ENCODE measurements around the gene SNAP47.

Gene SNAP47

DNA sequence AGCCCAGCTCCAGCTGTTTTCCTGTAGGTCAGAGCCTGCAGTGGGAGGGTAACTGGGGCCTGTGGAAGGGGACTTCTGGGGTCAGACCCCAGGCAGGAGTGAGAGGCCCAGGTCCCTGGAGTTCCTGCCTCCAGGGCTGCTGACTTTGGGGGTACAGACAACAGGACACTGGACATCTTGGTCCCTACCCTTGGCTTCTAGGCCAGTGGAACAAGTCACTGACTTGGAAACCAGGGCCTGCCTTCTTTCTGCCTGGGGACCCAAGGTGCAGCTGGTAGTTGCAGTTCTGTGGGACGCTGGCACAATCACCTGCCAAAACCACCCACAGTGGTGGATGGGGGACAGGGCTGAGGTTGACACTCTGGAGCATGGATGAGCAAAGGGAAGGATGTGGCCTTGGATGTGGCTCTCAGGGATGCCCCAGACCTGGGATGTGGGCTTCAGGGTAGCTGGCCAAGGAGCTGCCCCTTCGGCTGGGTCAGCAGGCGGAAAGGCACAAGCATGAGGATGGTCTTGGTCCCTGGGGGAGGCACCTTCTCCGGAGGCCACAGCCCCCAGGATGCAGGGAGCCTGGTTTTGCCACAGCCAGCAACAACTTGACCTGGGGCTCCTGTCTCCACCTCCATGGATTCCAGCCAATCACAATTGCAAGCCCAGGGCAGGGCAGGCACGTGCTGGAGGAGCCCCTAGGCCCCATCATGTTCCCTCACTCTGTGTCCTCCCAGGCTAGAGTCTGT lies 5.9 kb upstream of the SNAP47 start:
- TF ChIP-seq, protein P1, sequence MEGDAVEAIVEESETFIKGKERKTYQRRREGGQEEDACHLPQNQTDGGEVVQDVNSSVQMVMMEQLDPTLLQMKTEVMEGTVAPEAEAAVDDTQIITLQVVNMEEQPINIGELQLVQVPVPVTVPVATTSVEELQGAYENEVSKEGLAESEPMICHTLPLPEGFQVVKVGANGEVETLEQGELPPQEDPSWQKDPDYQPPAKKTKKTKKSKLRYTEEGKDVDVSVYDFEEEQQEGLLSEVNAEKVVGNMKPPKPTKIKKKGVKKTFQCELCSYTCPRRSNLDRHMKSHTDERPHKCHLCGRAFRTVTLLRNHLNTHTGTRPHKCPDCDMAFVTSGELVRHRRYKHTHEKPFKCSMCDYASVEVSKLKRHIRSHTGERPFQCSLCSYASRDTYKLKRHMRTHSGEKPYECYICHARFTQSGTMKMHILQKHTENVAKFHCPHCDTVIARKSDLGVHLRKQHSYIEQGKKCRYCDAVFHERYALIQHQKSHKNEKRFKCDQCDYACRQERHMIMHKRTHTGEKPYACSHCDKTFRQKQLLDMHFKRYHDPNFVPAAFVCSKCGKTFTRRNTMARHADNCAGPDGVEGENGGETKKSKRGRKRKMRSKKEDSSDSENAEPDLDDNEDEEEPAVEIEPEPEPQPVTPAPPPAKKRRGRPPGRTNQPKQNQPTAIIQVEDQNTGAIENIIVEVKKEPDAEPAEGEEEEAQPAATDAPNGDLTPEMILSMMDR (IDR thresholded peaks at IDR 0.05; ENCODE audit: low read depth, low read length, missing control alignments): no peak
- peak overlapping the region; percentile 51; the same call in 1 of the 2 replicates for H3K4me3 ChIP-seq (ENCODE audit: low read depth, low read length)
- no peak for DNase-seq (ENCODE audit: low read depth)

DNA sequence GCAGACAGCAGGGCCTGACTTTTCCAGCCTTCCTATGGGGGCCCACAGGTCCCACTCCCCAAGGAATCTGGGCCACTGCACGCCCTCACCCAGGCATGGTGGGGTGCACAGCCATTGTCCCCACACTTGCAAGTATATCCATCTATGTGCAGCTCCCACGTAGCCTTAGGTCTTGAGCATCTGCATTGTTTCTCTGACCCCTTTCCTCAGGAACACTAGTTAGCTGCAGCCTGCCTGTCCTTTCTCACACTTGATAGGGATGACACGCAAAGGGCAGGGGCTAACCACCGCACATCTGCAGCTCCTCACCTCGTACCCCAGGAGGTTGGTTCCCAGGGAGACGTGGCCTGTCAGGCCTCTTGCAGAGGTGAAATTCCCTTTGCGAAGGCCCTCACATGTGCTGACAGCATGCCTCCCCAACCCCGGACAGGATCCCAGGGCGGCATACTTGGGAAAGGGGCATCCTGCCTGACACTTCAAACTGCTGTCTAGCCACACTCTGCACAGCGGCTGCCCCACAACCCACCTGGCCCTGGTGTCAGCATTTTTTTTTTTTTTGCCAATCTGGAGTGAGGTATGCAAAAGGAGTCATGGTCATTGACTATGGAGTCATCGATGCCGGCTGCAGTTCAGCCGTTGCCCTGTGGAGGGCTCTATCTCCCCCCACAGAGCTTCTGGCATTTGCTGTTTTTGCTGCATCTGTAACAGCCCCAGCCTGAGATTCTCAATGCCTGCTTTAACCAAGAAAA lies 5.2 kb upstream of the SNAP47 start:
- TF ChIP-seq, protein P1 (IDR thresholded peaks at IDR 0.05; ENCODE audit: low read depth, low read length, missing control alignments): peak; percentile 88
- DNase-seq (ENCODE audit: low read depth): no peak
- H3K4me3 ChIP-seq (ENCODE audit: low read depth, low read length): no peak overlapping the region

GRCh38 chr1:227730630-227731151 lies 4.5 kb upstream of the SNAP47 start:
- TF ChIP-seq, protein P1 (IDR thresholded peaks at IDR 0.05; ENCODE audit: low read depth, low read length, missing control alignments): no peak
- no peak overlapping the region for H3K4me3 ChIP-seq (ENCODE audit: low read depth, low read length)
- DNase-seq (ENCODE audit: low read depth): no peak

GRCh38 chr1:227731241-227731677 lies 4.0 kb upstream of the SNAP47 start:
- H3K4me3 ChIP-seq (ENCODE audit: low read depth, low read length): no peak overlapping the region
- TF ChIP-seq, protein P1 (IDR thresholded peaks at IDR 0.05; ENCODE audit: low read depth, low read length, missing control alignments): no peak
- no peak for DNase-seq (ENCODE audit: low read depth)

DNA sequence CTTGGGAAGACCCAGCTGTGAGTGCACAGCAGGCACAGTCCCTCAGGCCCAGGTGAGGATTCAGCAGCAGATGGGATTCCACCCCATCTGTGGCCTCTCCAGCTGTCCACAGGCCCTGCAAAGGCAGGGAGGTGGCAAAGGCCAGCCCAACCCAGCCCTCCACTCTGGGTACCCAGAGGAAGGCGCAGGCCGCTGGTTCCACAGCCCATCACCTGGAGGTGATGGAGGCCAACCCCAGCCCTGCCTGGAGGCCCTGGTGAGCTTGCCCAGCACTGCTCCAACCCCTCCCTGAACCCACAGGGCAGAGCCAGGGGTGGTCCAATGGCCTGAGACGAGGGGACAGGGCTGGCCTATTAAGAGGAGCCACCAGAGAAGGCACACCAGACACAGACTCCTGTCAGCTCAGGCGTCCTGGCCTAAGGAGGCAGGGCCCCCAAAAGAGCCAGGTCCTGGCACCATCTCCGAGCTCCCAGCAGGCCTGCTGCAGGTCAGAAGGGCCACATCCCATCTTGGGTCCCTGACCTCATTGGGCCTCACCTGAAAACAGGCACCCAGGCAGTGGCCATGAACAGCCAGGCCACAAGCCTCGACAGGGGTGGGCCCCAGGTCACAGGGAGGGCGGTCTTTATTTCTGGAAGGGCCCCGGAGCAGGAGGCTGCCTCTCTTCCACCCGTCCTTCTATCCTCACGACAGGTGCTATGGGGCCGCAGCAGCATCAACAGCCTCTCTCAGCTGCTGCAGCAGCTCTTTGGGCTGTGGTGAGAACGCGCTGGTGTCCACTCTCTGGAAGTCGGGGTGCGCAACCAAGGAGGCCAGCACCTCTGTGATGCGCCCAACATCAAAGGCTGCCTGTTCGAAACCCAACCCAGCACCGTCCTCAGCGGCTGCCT lies 3.3 kb upstream of the SNAP47 start:
- DNase-seq (ENCODE audit: low read depth): no peak
- H3K4me3 ChIP-seq (ENCODE audit: low read depth, low read length): no peak overlapping the region
- TF ChIP-seq, protein P1 (IDR thresholded peaks at IDR 0.05; ENCODE audit: low read depth, low read length, missing control alignments): no peak

GRCh38 chr1:227732586-227733308 lies 2.5 kb upstream of the SNAP47 start:
- H3K4me3 ChIP-seq (ENCODE audit: low read depth, low read length): no peak overlapping the region
- DNase-seq (ENCODE audit: low read depth): no peak
- TF ChIP-seq, protein P1 (IDR thresholded peaks at IDR 0.05; ENCODE audit: low read depth, low read length, missing control alignments): no peak

Measured in GM12864 (cell line).